Measurements from ENCODE around the gene LETM1.

Gene LETM1

DNA sequence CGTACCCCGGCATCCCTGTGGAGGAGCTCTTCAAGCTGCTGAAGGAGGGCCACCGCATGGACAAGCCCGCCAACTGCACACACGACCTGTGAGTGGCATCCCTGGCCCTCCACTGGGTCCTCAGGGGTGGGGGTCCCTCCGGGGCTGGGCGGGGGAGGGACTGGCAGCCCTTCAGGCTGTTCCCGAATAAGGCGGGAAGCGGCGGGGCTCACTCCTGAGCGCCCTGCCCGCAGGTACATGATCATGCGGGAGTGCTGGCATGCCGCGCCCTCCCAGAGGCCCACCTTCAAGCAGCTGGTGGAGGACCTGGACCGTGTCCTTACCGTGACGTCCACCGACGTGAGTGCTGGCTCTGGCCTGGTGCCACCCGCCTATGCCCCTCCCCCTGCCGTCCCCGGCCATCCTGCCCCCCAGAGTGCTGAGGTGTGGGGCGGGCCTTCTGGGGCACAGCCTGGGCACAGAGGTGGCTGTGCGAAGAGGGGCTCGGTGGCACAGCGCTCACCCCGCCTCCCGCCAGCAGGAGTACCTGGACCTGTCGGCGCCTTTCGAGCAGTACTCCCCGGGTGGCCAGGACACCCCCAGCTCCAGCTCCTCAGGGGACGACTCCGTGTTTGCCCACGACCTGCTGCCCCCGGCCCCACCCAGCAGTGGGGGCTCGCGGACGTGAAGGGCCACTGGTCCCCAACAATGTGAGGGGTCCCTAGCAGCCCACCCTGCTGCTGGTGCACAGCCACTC is 49.2 kb downstream of the LETM1 start:
- DNase-seq (ENCODE audit: low spot score) = no peak

- DNase-seq (ENCODE audit: low spot score) = no peak
Measured at GRCh38 chr4:1806223-1806564, 49.8 kb downstream of the LETM1 start.

DNA sequence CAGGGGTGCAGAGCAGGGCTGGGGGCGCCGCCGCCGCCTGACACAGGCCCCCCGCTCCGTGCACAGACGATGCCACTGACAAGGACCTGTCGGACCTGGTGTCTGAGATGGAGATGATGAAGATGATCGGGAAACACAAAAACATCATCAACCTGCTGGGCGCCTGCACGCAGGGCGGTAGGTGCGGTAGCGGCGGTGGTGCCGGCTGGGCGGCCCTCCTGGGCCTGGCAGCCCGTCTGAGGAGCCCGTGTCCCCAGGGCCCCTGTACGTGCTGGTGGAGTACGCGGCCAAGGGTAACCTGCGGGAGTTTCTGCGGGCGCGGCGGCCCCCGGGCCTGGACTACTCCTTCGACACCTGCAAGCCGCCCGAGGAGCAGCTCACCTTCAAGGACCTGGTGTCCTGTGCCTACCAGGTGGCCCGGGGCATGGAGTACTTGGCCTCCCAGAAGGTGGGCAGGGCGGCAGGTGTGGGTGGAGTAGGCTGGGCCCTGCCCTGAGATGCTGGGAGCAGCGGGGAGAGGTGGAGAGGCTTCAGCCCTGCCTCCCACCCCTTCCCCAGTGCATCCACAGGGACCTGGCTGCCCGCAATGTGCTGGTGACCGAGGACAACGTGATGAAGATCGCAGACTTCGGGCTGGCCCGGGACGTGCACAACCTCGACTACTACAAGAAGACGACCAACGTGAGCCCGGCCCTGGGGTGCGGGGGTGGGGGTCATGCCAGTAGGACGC is 50.3 kb downstream of the LETM1 start:
- no peak for DNase-seq (ENCODE audit: low spot score)

DNA sequence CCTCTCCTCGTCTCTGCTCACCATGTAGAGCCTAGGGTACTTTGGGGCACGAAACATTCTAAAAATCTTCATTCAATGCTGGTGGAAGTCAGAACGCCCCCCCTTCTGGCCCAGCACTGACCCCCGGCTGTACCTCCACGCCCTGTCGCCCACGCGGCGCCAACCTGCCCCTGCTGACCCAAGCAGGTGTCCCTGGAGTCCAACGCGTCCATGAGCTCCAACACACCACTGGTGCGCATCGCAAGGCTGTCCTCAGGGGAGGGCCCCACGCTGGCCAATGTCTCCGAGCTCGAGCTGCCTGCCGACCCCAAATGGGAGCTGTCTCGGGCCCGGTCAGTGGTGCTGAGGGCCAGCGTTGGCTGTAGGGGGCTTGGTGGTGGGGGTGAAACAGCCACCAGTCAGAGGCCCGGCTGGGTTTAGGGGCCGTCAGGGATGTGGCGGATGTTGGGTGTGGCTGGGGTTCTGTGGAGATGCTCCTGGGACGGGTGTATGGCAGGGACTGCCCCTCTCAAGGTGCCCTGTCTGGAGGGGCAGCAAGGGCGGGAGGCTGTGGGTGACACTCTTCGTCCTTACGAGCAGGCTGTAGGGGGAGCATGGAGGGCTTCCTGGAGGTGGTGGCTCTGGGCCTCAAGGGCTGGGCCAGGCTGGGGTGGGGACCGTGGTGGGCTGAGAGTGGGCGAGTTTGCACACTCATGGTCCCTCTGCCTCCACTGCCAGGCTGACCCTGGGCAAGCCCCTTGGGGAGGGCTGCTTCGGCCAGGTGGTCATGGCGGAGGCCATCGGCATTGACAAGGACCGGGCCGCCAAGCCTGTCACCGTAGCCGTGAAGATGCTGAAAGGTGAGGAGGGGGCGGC is 51.1 kb downstream of the LETM1 start:
- DNase-seq (ENCODE audit: low spot score) = no peak

GRCh38 chr4:1803523-1804423 is 52.2 kb downstream of the LETM1 start:
- no peak for DNase-seq (ENCODE audit: low spot score)

- DNase-seq (ENCODE audit: low spot score) = no peak
Measured at GRCh38 chr4:1802720-1803522, 53.0 kb downstream of the LETM1 start.

- DNase-seq (ENCODE audit: low spot score) = peak; percentile 60
Measured at GRCh38 chr4:1802151-1802715, 53.7 kb downstream of the LETM1 start.

- DNase-seq (ENCODE audit: low spot score) = no peak
Measured at GRCh38 chr4:1801286-1801958, 54.5 kb downstream of the LETM1 start.

- no peak for DNase-seq (ENCODE audit: low spot score)
Measured at GRCh38 chr4:1800805-1801204, 55.2 kb downstream of the LETM1 start.

DNA sequence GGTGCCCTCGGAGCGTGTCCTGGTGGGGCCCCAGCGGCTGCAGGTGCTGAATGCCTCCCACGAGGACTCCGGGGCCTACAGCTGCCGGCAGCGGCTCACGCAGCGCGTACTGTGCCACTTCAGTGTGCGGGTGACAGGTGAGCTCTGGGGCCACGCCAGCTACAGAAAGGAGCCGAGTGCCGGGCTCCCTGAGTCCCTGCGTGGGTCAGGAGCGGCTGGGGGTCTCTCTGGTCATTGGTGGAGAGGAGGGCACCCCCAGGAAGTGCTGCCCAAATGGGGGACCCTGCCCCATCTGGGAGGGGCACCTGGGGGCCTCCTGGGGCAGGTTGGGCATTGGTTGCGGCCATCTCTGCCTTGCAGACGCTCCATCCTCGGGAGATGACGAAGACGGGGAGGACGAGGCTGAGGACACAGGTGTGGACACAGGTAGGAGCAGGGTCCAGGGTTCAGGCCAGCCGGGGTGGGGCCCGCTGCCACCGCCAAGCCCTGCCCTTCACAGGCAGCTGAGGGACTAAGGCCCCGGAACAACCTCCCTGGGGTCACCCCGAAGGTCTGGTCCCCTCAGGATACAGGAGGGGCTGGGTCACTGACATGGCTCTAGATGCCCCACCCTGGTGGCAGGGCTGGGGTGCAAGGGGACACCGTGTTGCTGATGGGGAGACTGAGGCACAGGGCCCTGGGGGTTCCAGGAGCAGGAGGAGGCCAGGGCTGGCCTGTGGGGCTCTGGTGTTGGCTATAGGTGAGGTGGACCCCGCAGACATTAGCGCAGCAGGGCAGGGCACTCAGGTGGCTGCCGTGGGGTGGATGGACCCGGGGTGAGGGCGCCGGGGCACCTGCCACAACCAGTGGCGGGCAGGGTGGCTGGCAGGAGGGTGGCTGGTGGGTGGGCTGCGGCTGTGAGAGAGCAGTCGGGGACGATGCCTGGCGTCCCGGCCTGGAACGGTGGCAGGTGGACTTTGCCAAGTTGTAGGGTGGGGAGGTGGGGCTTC is 56.3 kb downstream of the LETM1 start:
- no peak for DNase-seq (ENCODE audit: low spot score)

- DNase-seq (ENCODE audit: low spot score) = no peak
Measured at GRCh38 chr4:1798580-1799386, 57.2 kb downstream of the LETM1 start.

GRCh38 chr4:1797861-1798579 is 57.9 kb downstream of the LETM1 start:
- DNase-seq (ENCODE audit: low spot score) = no peak

GRCh38 chr4:1797298-1797860 is 58.6 kb downstream of the LETM1 start:
- DNase-seq (ENCODE audit: low spot score) = no peak

DNA sequence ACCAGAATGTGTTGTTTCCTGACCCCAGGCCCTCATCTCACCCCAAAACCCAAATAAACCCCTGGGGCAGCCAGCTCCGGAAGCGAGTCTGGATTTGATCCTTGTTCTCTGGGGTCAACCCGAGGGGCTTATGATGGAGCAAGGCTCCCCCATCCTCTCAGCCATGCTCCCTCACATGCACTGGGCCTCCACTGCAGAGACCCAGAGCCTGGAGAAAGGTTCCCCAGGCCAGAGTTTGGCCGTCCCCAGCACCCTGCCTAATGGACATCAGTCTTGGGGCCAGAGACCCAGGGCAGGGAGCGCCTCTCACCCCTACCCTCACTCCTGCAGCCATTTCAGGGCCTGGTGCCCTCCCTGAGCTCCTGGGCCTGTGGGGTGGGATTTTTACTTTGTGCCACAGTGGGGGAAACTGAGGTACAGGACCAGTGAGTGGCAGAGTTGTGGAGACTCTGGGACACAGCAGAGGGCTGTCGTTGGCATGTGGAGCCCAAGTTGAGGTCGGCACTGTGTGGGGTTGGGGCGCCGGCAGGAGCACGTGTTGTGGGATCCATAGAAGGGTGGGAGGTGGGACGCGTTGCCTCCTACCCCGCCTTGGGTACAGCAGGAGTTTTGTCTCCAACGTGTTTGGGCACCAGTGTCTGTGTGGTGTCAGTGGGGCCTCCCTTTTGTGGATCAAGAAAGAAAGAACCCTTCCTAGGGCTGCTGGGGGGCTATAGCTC is 59.3 kb downstream of the LETM1 start:
- DNase-seq (ENCODE audit: low spot score) = no peak

- DNase-seq (ENCODE audit: low spot score) = no peak
Measured at GRCh38 chr4:1795299-1796195, 60.4 kb downstream of the LETM1 start.
